ENCODE data around the gene CRACDL.

GRCh38 chr2:98803405-98804264 lies 132.4 kb downstream of the CRACDL start:
- TF ChIP-seq, protein P1, sequence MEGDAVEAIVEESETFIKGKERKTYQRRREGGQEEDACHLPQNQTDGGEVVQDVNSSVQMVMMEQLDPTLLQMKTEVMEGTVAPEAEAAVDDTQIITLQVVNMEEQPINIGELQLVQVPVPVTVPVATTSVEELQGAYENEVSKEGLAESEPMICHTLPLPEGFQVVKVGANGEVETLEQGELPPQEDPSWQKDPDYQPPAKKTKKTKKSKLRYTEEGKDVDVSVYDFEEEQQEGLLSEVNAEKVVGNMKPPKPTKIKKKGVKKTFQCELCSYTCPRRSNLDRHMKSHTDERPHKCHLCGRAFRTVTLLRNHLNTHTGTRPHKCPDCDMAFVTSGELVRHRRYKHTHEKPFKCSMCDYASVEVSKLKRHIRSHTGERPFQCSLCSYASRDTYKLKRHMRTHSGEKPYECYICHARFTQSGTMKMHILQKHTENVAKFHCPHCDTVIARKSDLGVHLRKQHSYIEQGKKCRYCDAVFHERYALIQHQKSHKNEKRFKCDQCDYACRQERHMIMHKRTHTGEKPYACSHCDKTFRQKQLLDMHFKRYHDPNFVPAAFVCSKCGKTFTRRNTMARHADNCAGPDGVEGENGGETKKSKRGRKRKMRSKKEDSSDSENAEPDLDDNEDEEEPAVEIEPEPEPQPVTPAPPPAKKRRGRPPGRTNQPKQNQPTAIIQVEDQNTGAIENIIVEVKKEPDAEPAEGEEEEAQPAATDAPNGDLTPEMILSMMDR (IDR thresholded peaks at IDR 0.05), result no peak
- no peak for TF ChIP-seq POLR2A (IDR thresholded peaks at IDR 0.05)
